ENCODE data around the gene MAP3K7CL.

The MAP3K7CL gene

GRCh38 chr21:29130270-29130969 lies at the start of gene MAP3K7CL:
Gene MAP3K7CL (plus strand): TSS chr21:29130644. CDS start chr21:29133345, 2,701 bp downstream.
- TF ChIP-seq, protein P1, sequence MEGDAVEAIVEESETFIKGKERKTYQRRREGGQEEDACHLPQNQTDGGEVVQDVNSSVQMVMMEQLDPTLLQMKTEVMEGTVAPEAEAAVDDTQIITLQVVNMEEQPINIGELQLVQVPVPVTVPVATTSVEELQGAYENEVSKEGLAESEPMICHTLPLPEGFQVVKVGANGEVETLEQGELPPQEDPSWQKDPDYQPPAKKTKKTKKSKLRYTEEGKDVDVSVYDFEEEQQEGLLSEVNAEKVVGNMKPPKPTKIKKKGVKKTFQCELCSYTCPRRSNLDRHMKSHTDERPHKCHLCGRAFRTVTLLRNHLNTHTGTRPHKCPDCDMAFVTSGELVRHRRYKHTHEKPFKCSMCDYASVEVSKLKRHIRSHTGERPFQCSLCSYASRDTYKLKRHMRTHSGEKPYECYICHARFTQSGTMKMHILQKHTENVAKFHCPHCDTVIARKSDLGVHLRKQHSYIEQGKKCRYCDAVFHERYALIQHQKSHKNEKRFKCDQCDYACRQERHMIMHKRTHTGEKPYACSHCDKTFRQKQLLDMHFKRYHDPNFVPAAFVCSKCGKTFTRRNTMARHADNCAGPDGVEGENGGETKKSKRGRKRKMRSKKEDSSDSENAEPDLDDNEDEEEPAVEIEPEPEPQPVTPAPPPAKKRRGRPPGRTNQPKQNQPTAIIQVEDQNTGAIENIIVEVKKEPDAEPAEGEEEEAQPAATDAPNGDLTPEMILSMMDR (IDR thresholded peaks at IDR 0.05; ENCODE audit: control extremely low read depth, extremely low read depth, low read depth, missing control alignments): no peak
- no peak for DNase-seq (ENCODE audit: extremely low spot score)
- POLR2A ChIA-PET: no interaction called here
- CTCF ChIA-PET: interaction anchor here (1.2 to 1.3 kb wide), 2 partner anchors 9 to 115 kb away, joined by 3 to 6 read pairs; no protein-coding TSS in a partner anchor

GRCh38 chr21:29082046-29082815 lies 48.2 kb upstream of the MAP3K7CL start:
- DNase-seq (ENCODE audit: extremely low spot score): no peak
- TF ChIP-seq, protein P1 (IDR thresholded peaks at IDR 0.05; ENCODE audit: control extremely low read depth, extremely low read depth, low read depth, missing control alignments): no peak
- CTCF ChIA-PET: interaction anchor here (1.2 to 1.3 kb wide), 2 partner anchors 11 to 22 kb away, joined by 5 to 8 read pairs; no protein-coding TSS in a partner anchor
- POLR2A ChIA-PET: no interaction called here

DNA sequence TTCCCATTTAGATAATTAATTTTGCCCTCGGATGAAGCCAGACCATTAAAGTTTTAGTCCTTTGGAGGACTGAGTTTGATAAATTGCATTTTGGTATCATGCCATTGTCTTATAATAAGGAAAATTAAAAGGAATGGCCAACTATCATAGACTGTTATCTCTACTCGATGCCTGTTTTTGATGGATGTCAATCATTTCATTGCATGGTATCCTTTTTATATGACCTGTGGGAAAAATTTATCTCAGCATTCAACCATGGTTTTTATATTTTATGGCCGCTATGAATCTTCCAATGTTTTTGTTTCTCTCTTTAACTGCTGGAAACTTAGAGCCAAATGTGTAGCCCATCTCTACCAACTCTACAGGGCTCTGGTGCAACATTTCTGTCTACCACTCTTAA lies 47.1 kb upstream of the MAP3K7CL start:
- ChIA-PET POLR2A (no interaction called here), CTCF (no interaction called here)
- no peak for DNase-seq (ENCODE audit: extremely low spot score)
- TF ChIP-seq, protein P1 (IDR thresholded peaks at IDR 0.05; ENCODE audit: control extremely low read depth, extremely low read depth, low read depth, missing control alignments): no peak

DNA sequence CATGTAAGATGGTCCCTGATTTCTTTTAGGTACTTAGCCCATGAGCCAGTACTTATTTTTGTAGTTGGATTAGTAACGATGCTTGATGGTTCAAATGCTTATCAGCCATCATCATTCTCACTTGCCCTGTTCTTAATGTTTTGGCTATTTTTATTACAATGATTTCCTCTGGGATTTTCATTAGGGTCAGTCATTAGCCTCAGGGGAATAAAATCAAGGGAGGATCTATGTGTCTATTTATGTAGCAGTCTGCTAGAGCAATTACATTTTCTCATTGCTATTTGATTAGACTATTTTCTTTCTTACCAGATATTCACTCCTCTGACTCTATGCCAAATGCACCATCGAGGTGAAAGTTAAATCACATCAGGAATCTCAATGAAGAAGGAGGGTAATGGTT lies 46.1 kb upstream of the MAP3K7CL start:
- TF ChIP-seq, protein P1 (IDR thresholded peaks at IDR 0.05; ENCODE audit: control extremely low read depth, extremely low read depth, low read depth, missing control alignments): no peak
- DNase-seq (ENCODE audit: extremely low spot score): no peak
- ChIA-PET CTCF (no interaction called here), POLR2A (no interaction called here)

GRCh38 chr21:29085106-29085752 lies 45.2 kb upstream of the MAP3K7CL start:
- TF ChIP-seq, protein P1 (IDR thresholded peaks at IDR 0.05; ENCODE audit: control extremely low read depth, extremely low read depth, low read depth, missing control alignments): no peak
- POLR2A ChIA-PET: no interaction called here
- DNase-seq (ENCODE audit: extremely low spot score): no peak
- CTCF ChIA-PET: interaction anchor here (1.7 kb wide), 1 partner anchor 286 kb away, joined by 10 read pairs; no protein-coding TSS in a partner anchor

DNA sequence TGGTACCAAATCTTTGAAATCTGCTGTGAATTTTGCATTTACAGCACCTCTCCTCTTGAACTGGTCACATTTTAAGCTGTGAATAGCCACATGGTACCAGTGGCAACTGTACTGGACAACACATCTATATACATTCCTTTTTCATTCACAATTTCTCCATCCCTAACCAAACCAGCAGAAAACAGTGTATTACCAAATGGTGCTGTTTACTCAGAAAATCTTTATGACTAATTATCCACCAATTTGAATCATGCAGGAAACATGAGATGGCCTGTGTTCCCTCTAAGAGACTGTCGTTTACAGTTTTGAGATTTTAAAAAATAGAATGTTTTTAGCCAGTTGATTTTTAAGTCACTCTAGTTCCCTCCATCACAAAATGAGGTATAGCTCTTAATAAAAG lies 39.4 kb upstream of the MAP3K7CL start:
- CTCF ChIA-PET: interaction anchor here (1.1 to 5.8 kb wide), 7 partner anchors 12 to 281 kb away, joined by 3 to 48 read pairs (median 4); no protein-coding TSS in a partner anchor
- DNase-seq (ENCODE audit: extremely low spot score): no peak
- POLR2A ChIA-PET: no interaction called here
- TF ChIP-seq, protein P1 (IDR thresholded peaks at IDR 0.05; ENCODE audit: control extremely low read depth, extremely low read depth, low read depth, missing control alignments): no peak

Measured in GM10248 (cell line).